Central memory CD8-positive, alpha-beta T cell (primary cell): ENCODE measurements around the gene MED13L.

Experiments
- ATAC-seq: fragments of 150-1000 bp; cut with Tn5 transposase; replicated peaks from 2 replicates; pipeline ENCODE4 v1.10.0; 2022; ENCODE audit warnings: mild to moderate bottlenecking, moderate FRiP score, moderate number of reproducible peaks; ENCODE audit not compliant: poor library complexity, severe bottlenecking; ENCODE audit errors: extremely low read depth
- DNase-seq, 2 donors: peaks; one replicate each; pipeline ENCODE4 v3.0.0; 2021; ENCODE audit warnings: low spot score in 2 of 2
- H3K27ac Mint-ChIP-seq: one replicate; pipeline ENCODE4 v1.8.0; 2022; ENCODE audit warnings: low read depth, mild to moderate bottlenecking, moderate library complexity, mixed read lengths
- H3K27me3 Mint-ChIP-seq: one replicate; pipeline ENCODE4 v1.8.0; 2022; ENCODE audit warnings: mixed read lengths
- H3K36me3 Mint-ChIP-seq: one replicate; pipeline ENCODE4 v1.8.0; 2022; ENCODE audit warnings: mild to moderate bottlenecking, moderate library complexity, mixed read lengths; ENCODE audit not compliant: insufficient read depth
- H3K4me1 Mint-ChIP-seq: one replicate; pipeline ENCODE4 v1.8.0; 2022; ENCODE audit warnings: mixed read lengths
- H3K4me3 Mint-ChIP-seq: one replicate; pipeline ENCODE4 v1.8.0; 2022; ENCODE audit warnings: mild to moderate bottlenecking, moderate library complexity, mixed read lengths
- H3K9me3 Mint-ChIP-seq: one replicate; pipeline ENCODE4 v1.8.0; 2022; ENCODE audit warnings: mixed read lengths

MED13L gene

GRCh38 chr12:115934877-115935276 lies 342.6 kb downstream of the MED13L start:
- DNase-seq, result no peak
- Mint-ChIP-seq H3K9me3 (peaks cover 6% of the 10 kb centered on the region), H3K4me3 (no peak overlapping the region), H3K27ac (no peak overlapping the region), H3K27me3 (peaks cover 32% of the 10 kb centered on the region), H3K36me3 (peaks cover 1% of the 10 kb centered on the region), H3K4me1 (no peaks in the 10 kb centered on the region)
- no peak for ATAC-seq

- Mint-ChIP-seq H3K9me3 (peaks cover 2% of the 10 kb centered on the region), H3K27me3 (peaks cover 26% of the 10 kb centered on the region), H3K27ac (no peak overlapping the region), H3K36me3 (peaks cover 1% of the 10 kb centered on the region), H3K4me1 (no peaks in the 10 kb centered on the region), H3K4me3 (no peak overlapping the region)
- no peak for DNase-seq
- ATAC-seq, result no peak
These were observed 343.4 kb downstream of the MED13L start for GRCh38 chr12:115934046-115934445.

GRCh38 chr12:115932066-115932465 lies 345.4 kb downstream of the MED13L start:
- Mint-ChIP-seq H3K9me3 (no peaks in the 10 kb centered on the region), H3K4me3 (no peak overlapping the region), H3K4me1 (no peaks in the 10 kb centered on the region), H3K27me3 (peaks cover 35% of the 10 kb centered on the region), H3K27ac (no peak overlapping the region), H3K36me3 (peaks cover 2% of the 10 kb centered on the region)
- no peak for DNase-seq
- ATAC-seq, result no peak

GRCh38 chr12:115930336-115930735 lies 347.2 kb downstream of the MED13L start:
- no peaks in the 10 kb centered on the region for H3K9me3 Mint-ChIP-seq

GRCh38 chr12:115926037-115926670 lies 351.3 kb downstream of the MED13L start:
- DNase-seq, result no peak
- H3K27me3 Mint-ChIP-seq, result peaks cover 52% of the 10 kb centered on the region
- peaks cover 4% of the 10 kb centered on the region for H3K36me3 Mint-ChIP-seq
- no peak overlapping the region for H3K4me3 Mint-ChIP-seq
- no peaks in the 10 kb centered on the region for H3K4me1 Mint-ChIP-seq
- peaks cover 5% of the 10 kb centered on the region for H3K9me3 Mint-ChIP-seq
- H3K27ac Mint-ChIP-seq, result no peak overlapping the region
- no peak for ATAC-seq

More at GRCh38 chr12:115930336-115930735, 347.2 kb downstream of the MED13L start:
- Mint-ChIP-seq H3K36me3 (peaks cover 1% of the 10 kb centered on the region), H3K4me1 (no peaks in the 10 kb centered on the region), H3K27ac (no peak overlapping the region), H3K27me3 (peaks cover 36% of the 10 kb centered on the region), H3K4me3 (no peak overlapping the region)
- ATAC-seq, result no peak
- no peak for DNase-seq

- H3K27me3 Mint-ChIP-seq, result peaks cover 53% of the 10 kb centered on the region
- H3K36me3 Mint-ChIP-seq, result peaks cover 4% of the 10 kb centered on the region
- no peaks in the 10 kb centered on the region for H3K4me1 Mint-ChIP-seq
- DNase-seq (no peak), ATAC-seq (no peak)
- peaks cover 5% of the 10 kb centered on the region for H3K9me3 Mint-ChIP-seq
- no peak overlapping the region for H3K27ac Mint-ChIP-seq
- H3K4me3 Mint-ChIP-seq, result no peak overlapping the region
These were observed 353.6 kb downstream of the MED13L start for GRCh38 chr12:115923851-115924250.

GRCh38 chr12:115922952-115923564 lies 354.4 kb downstream of the MED13L start:
- peaks cover 58% of the 10 kb centered on the region for H3K27me3 Mint-ChIP-seq
- no peak for ATAC-seq
- no peak for DNase-seq
- peaks cover 5% of the 10 kb centered on the region for H3K9me3 Mint-ChIP-seq
- H3K36me3 Mint-ChIP-seq, result peaks cover 4% of the 10 kb centered on the region
- no peak overlapping the region for H3K4me3 Mint-ChIP-seq
- H3K27ac Mint-ChIP-seq, result no peak overlapping the region
- no peaks in the 10 kb centered on the region for H3K4me1 Mint-ChIP-seq

- Mint-ChIP-seq H3K27ac (no peak overlapping the region), H3K4me1 (no peaks in the 10 kb centered on the region), H3K27me3 (peaks cover 64% of the 10 kb centered on the region), H3K4me3 (no peak overlapping the region), H3K36me3 (peaks cover 4% of the 10 kb centered on the region), H3K9me3 (peaks cover 5% of the 10 kb centered on the region)
- no peak for DNase-seq
- ATAC-seq, result no peak
These were observed 356.9 kb downstream of the MED13L start for GRCh38 chr12:115920395-115921183.

- H3K4me3 Mint-ChIP-seq, result no peak overlapping the region
- H3K9me3 Mint-ChIP-seq, result peaks cover 5% of the 10 kb centered on the region
- no peaks in the 10 kb centered on the region for H3K4me1 Mint-ChIP-seq
- ATAC-seq (no peak), DNase-seq (no peak)
- H3K27ac Mint-ChIP-seq, result no peak overlapping the region
- peaks cover 71% of the 10 kb centered on the region for H3K27me3 Mint-ChIP-seq
- peaks cover 3% of the 10 kb centered on the region for H3K36me3 Mint-ChIP-seq
These were observed 358.7 kb downstream of the MED13L start for GRCh38 chr12:115918763-115919162.

GRCh38 chr12:115916910-115917668 lies 360.4 kb downstream of the MED13L start:
- Mint-ChIP-seq H3K27ac (no peak overlapping the region), H3K4me1 (no peaks in the 10 kb centered on the region), H3K27me3 (peaks cover 78% of the 10 kb centered on the region), H3K9me3 (peaks cover 3% of the 10 kb centered on the region), H3K4me3 (no peak overlapping the region), H3K36me3 (peaks cover 2% of the 10 kb centered on the region)
- DNase-seq (peak; percentile 42 to 70), ATAC-seq (no peak)

- H3K4me1 Mint-ChIP-seq, result no peaks in the 10 kb centered on the region
- no peak for ATAC-seq
- H3K27me3 Mint-ChIP-seq, result peaks cover 57% of the 10 kb centered on the region
- H3K27ac Mint-ChIP-seq, result no peak overlapping the region
- DNase-seq, result no peak
- peaks cover 2% of the 10 kb centered on the region for H3K36me3 Mint-ChIP-seq
- no peak overlapping the region for H3K4me3 Mint-ChIP-seq
- no peaks in the 10 kb centered on the region for H3K9me3 Mint-ChIP-seq
These were observed 363.4 kb downstream of the MED13L start for GRCh38 chr12:115914122-115914521.

- DNase-seq (no peak), ATAC-seq (no peak)
- Mint-ChIP-seq H3K27me3 (peaks cover 53% of the 10 kb centered on the region), H3K27ac (no peak overlapping the region), H3K36me3 (peaks cover 2% of the 10 kb centered on the region), H3K9me3 (no peaks in the 10 kb centered on the region), H3K4me1 (no peaks in the 10 kb centered on the region), H3K4me3 (no peak overlapping the region)
These were observed 365.1 kb downstream of the MED13L start for GRCh38 chr12:115912440-115912839.
